Liver (tissue), 9 donors: ENCODE results near the gene ALPP. TPM values are rescaled to one million over a fixed set of nuclear protein-coding genes. Genes with fewer than 3 reads are reported as not detected.

ENCODE experiments used
- DNase-seq: peaks from one replicate; pipeline ENCODE4 v3.0.0-alpha.2; 2017; ENCODE audit warnings: low spot score
- H3K27ac ChIP-seq, 2 donors: one replicate each; pipeline ENCODE4 v1.7.0; 2013; ENCODE audit warnings: inconsistent platforms in 2 of 2, low read length in 2 of 2, control low read depth in 1 of 2, low read depth in 1 of 2, mild to moderate bottlenecking in 1 of 2
- H3K27me3 ChIP-seq, 4 donors: one replicate each; pipeline versions ENCODE4 v1.6.1 to v1.7.0; 2013; ENCODE audit warnings: low read length in 3 of 4, inconsistent platforms in 1 of 4, mild to moderate bottlenecking in 1 of 4, moderate library complexity in 1 of 4; ENCODE audit not compliant: control insufficient read depth in 4 of 4, insufficient read depth in 4 of 4
- H3K36me3 ChIP-seq, 4 donors: one replicate each; pipeline versions ENCODE4 v1.6.1 to v1.7.0; 2013; ENCODE audit warnings: low read length in 3 of 4, mild to moderate bottlenecking in 3 of 4, low read depth in 1 of 4, moderate library complexity in 1 of 4; ENCODE audit not compliant: control insufficient read depth in 4 of 4, insufficient read depth in 3 of 4
- H3K4me1 ChIP-seq, 4 donors: one replicate each; pipeline versions ENCODE4 v1.6.1 to v1.7.0; 2013; ENCODE audit warnings: low read length in 3 of 4, mild to moderate bottlenecking in 3 of 4, moderate library complexity in 1 of 4; ENCODE audit not compliant: control insufficient read depth in 4 of 4, insufficient read depth in 4 of 4
- H3K4me3 ChIP-seq, 3 donors: one replicate each; pipeline versions ENCODE4 v1.6.1 to v1.7.0; 2013; ENCODE audit warnings: low read length in 3 of 3, control low read depth in 1 of 3, low read depth in 1 of 3, mild to moderate bottlenecking in 1 of 3
- H3K9ac ChIP-seq, 2 donors: one replicate each; pipeline ENCODE4 v1.7.0; 2013; ENCODE audit warnings: low read length in 2 of 2, mild to moderate bottlenecking in 2 of 2, moderate library complexity in 2 of 2, control low read depth in 1 of 2, low read depth in 1 of 2
- H3K9me3 ChIP-seq, 4 donors: one replicate each; pipeline versions ENCODE4 v1.6.1 to v1.7.0; 2013; ENCODE audit warnings: low read length in 3 of 4; ENCODE audit not compliant: control insufficient read depth in 4 of 4
- ATF3 ChIP-seq: IDR thresholded peaks from 2 replicates; pipeline ENCODE4 v1.6.1; 2016; ENCODE audit warnings: antibody characterized with exemption
- CTCF ChIP-seq: fragments of 150-350 bp; IDR thresholded peaks from 2 replicates; pipeline ENCODE4 v1.5.1; 2017; ENCODE audit warnings: improper control_type of control experiment, low read depth, low read length; ENCODE audit not compliant: missing input control
- EGR1 ChIP-seq, 2 donors: IDR thresholded peaks; 2 replicates each; pipeline ENCODE4 v1.6.1; 2016 to 2018; ENCODE audit warnings: antibody characterized with exemption in 2 of 2, low read depth in 2 of 2
- FOXA1 ChIP-seq: IDR thresholded peaks from 2 replicates; pipeline ENCODE4 v1.6.1; 2016; ENCODE audit warnings: antibody characterized with exemption
- FOXA2 ChIP-seq: IDR thresholded peaks from 2 replicates; pipeline ENCODE4 v1.6.1; 2016; ENCODE audit warnings: antibody characterized with exemption
- GABPA ChIP-seq, 2 donors: IDR thresholded peaks in 1 of 2; conservative IDR thresholded peaks in 1 of 2; 2 replicates each; pipeline ENCODE4 v1.6.1; 2016; ENCODE audit warnings: antibody characterized with exemption in 2 of 2, mild to moderate bottlenecking in 1 of 2, moderate library complexity in 1 of 2
- HNF4A ChIP-seq, 2 donors: conservative IDR thresholded peaks; 2 replicates each; pipeline ENCODE4 v1.6.1; 2016; ENCODE audit warnings: antibody characterized with exemption in 2 of 2, mild to moderate bottlenecking in 2 of 2
- HNF4G ChIP-seq: IDR thresholded peaks from 2 replicates; pipeline ENCODE4 v1.6.1; 2016; ENCODE audit warnings: antibody characterized with exemption
- JUND ChIP-seq, 2 donors: IDR thresholded peaks; 2 replicates each; pipeline ENCODE4 v1.6.1; 2016; ENCODE audit warnings: antibody characterized with exemption in 2 of 2
- MAX ChIP-seq: IDR thresholded peaks from 2 replicates; pipeline ENCODE4 v1.6.1; 2016; ENCODE audit warnings: antibody characterized with exemption
- NR2F2 ChIP-seq: IDR thresholded peaks from 2 replicates; pipeline ENCODE4 v1.6.1; 2016; ENCODE audit warnings: antibody characterized with exemption
- RAD21 ChIP-seq, 2 donors: IDR thresholded peaks; 2 replicates each; pipeline ENCODE4 v1.6.1; 2016; ENCODE audit warnings: antibody characterized with exemption in 2 of 2, mild to moderate bottlenecking in 2 of 2
- REST ChIP-seq: IDR thresholded peaks from 2 replicates; pipeline ENCODE4 v1.6.1; 2016; ENCODE audit warnings: antibody characterized with exemption, mild to moderate bottlenecking
- RXRA ChIP-seq, 2 donors: IDR thresholded peaks; 2 replicates each; pipeline ENCODE4 v1.6.1; 2017 to 2018; ENCODE audit warnings: antibody characterized with exemption in 2 of 2, mild to moderate bottlenecking in 1 of 2
- SP1 ChIP-seq: IDR thresholded peaks from 2 replicates; pipeline ENCODE4 v1.6.1; 2018; ENCODE audit warnings: antibody characterized with exemption, mild to moderate bottlenecking
- TAF1 ChIP-seq: conservative IDR thresholded peaks from 2 replicates; pipeline ENCODE4 v1.6.1; 2016; ENCODE audit warnings: antibody characterized with exemption, mild to moderate bottlenecking
- YY1 ChIP-seq: IDR thresholded peaks from 2 replicates; pipeline ENCODE4 v1.6.1; 2016; ENCODE audit warnings: antibody characterized with exemption, mild to moderate bottlenecking
- ZBTB33 ChIP-seq: IDR thresholded peaks from 2 replicates; pipeline ENCODE4 v1.6.1; 2016; ENCODE audit warnings: antibody characterized with exemption
- WGBS: extraction: QIAGEN DNeasy Blood & Tissue Kit; methylation state at CpG from one replicate; pipeline ENCODE4 v1.1.7; 2013; 5-methylcytosine and 5-hydroxymethylcytosine counted together
- polyA plus RNA-seq, 2 donors: library from polyadenylated mRNA; stranded (reverse) in 1 of 2; unstranded in 1 of 2; fragments of 200-250 nt in 1 of 2; fragments of >200 nt in 1 of 2; fragmentation: Nextera tagmentation in 1 of 2; extraction: Ambion mirVana in 1 of 2; gene quantifications; one replicate each; pipeline versions ENCODE4 v1.2.1 to v1.2.3, GENCODE V29; 2013 to 2015
- total RNA-seq, 2 donors: library from RNA; depleted of rRNA; stranded (reverse); fragments of >200 nt; gene quantifications; one replicate each; pipeline ENCODE4 v1.2.3, GENCODE V29; 2014
- donor health status: healthy.
- donor health status: healthy.
- donor health status: healthy.
- donor health status: healthy.
- donor health status: healthy.

Gene ALPP
- total and polyA plus RNA-seq, 4 donors = not detected

- TF ChIP-seq ATF3 (no peak), CTCF (no peak)
Measured at GRCh38 chr2:232348936-232349335, 29.6 kb upstream of the ALPP start (continued).

GRCh38 chr2:232349546-232349945 lies 29.0 kb upstream of the ALPP start:
- no peak for DNase-seq
- H3K9me3 ChIP-seq = no peaks in the 10 kb centered on the region
- no peaks in the 10 kb centered on the region for H3K36me3 ChIP-seq
- H3K4me1 ChIP-seq = peaks cover 0 to 3% (median 1%) of the 10 kb centered on the region in 4 donors
- WGBS = 78% methylated on average over 7 of the region's 7 CpGs
- no peak for TF ChIP-seq HNF4G
- TF ChIP-seq REST = no peak
- no peak for TF ChIP-seq JUND (IDR thresholded peaks at IDR 0.05)
- TF ChIP-seq ZBTB33 = no peak
- TF ChIP-seq GABPA (IDR thresholded peaks at IDR 0.05 in 1 of 2, conservative IDR thresholded peaks at IDR 0.05 in 1 of 2) = no peak
- no peak for TF ChIP-seq TAF1
- TF ChIP-seq EGR1 (IDR thresholded peaks at IDR 0.05; ENCODE audit: low read depth in 2 of 2) = no peak
- TF ChIP-seq FOXA1 = no peak
- no peak for TF ChIP-seq NR2F2
- no peak for TF ChIP-seq CTCF
- no peak for TF ChIP-seq SP1
- no peak for TF ChIP-seq RXRA (IDR thresholded peaks at IDR 0.05)
- TF ChIP-seq RAD21 (IDR thresholded peaks at IDR 0.05) = no peak
- no peak for TF ChIP-seq YY1
- no peak for TF ChIP-seq ATF3
- TF ChIP-seq FOXA2 = no peak
- no peak for TF ChIP-seq MAX
- no peak for TF ChIP-seq HNF4A (conservative IDR thresholded peaks at IDR 0.05)
- H3K9ac ChIP-seq = no peak overlapping the region
- H3K27me3 ChIP-seq = peaks cover 6 to 16% (median 11%) of the 10 kb centered on the region in 4 donors
- no peak overlapping the region for H3K4me3 ChIP-seq
- no peak overlapping the region for H3K27ac ChIP-seq
